ENCODE data around the gene XPO6. TPM values are rescaled to one million over a fixed set of nuclear protein-coding genes. Genes with fewer than 3 reads are reported as not detected.

Gene XPO6
- total RNA-seq, 1 experiment from 2014 or later = 162 TPM

DNA sequence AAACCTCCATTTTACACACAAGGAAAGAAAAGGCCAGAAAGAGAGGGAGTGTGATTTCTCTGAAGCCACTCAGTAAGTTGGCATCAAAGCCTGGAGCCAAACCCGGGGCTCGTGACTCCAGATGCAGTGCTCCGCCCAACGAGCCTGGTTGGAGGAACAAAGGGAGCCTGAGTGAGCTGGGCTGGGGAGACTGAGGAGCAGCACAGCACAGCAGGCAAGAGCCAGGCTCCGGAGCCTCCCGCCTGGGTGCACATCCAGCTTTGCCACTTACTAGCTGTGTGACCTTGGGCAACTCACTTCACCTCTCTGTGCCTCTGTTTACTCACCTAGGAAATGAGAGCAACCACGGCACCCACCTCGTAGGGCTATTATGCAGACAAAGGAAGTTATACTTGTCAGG is 153.8 kb downstream of the XPO6 start:
- Histone ChIP-seq H2AFZ (ENCODE audit: low read depth, low read length, poor library complexity, severe bottlenecking) (no peak overlapping the region), H3K9ac (ENCODE audit: low read length) (no peak overlapping the region), H3K4me2 (ENCODE audit: low read length) (no peak overlapping the region), H3K27ac (ENCODE audit: low read depth, low read length) (no peak overlapping the region), H3K9me3 (ENCODE audit: control insufficient read depth in 1 of 2, insufficient read depth in 1 of 2, low read depth in 1 of 2, low read length in 2 of 2) (no peaks in the 10 kb centered on the region), H3K9me2 (ENCODE audit: insufficient read depth) (no peaks in the 10 kb centered on the region), H3K36me3 (ENCODE audit: control insufficient read depth in 1 of 2, insufficient read depth in 2 of 2, low read length in 2 of 2) (no peaks in the 10 kb centered on the region), H3K4me3 (replicated peaks in 1 of 2; ENCODE audit: low read depth in 1 of 2, low read length in 2 of 2) (no peak overlapping the region), H3K4me1 (ENCODE audit: control insufficient read depth in 1 of 2, insufficient read depth in 2 of 2, low read length in 2 of 2) (no peaks in the 10 kb centered on the region), H4K20me1 (ENCODE audit: insufficient read depth) (no peaks in the 10 kb centered on the region), H3K79me2 (ENCODE audit: insufficient read depth, low read length) (no peaks in the 10 kb centered on the region), H3K27me3 (ENCODE audit: insufficient read depth, low read length) (peaks cover 12% of the 10 kb centered on the region; the same call in 1 of the 2 replicates)
- intact Hi-C loops (cut with micrococcal nuclease) = no loop called here
- BruUV-seq (replicated peaks) = no TSS peak
- DNase-seq (ENCODE audit: low read depth, low spot score) = no peak
- ChIA-PET CTCF (no interaction called here), POLR2A (no interaction called here), RAD21 (ENCODE audit: low non-redundant PET in 1 of 2, low total read pairs in 2 of 2, uncharacterized antibody in 2 of 2, unreplicated experiment in 2 of 2) (no interaction called here)
- TF ChIP-seq EGR1 (IDR thresholded peaks at IDR 0.05; ENCODE audit: low read depth) (no peak), CBX3 (IDR thresholded peaks at IDR 0.05; ENCODE audit: low read depth) (no peak), ZNF274 (IDR thresholded peaks at IDR 0.05; ENCODE audit: low read depth, low read length) (no peak), SP1 (IDR thresholded peaks at IDR 0.05; ENCODE audit: low read depth) (no peak), EZH2 (IDR thresholded peaks at IDR 0.05) (no peak), POLR2A (IDR thresholded peaks at IDR 0.05; ENCODE audit: borderline replicate concordance, extremely low read depth, insufficient read depth, insufficient read length) (no peak), YY1 (IDR thresholded peaks at IDR 0.05; ENCODE audit: extremely low read depth, insufficient replicate concordance, low read depth, low read length) (no peak), SIN3A (IDR thresholded peaks at IDR 0.05; ENCODE audit: low read depth) (no peak), ZFX (IDR thresholded peaks at IDR 0.05) (no peak), ZBTB33 (IDR thresholded peaks at IDR 0.05; ENCODE audit: extremely low read depth, insufficient replicate concordance, low read length) (no peak), ELF1 (IDR thresholded peaks at IDR 0.05; ENCODE audit: borderline replicate concordance, low read depth) (no peak), JUND (IDR thresholded peaks at IDR 0.05) (no peak), TCF7L2 (IDR thresholded peaks at IDR 0.05; ENCODE audit: borderline replicate concordance, extremely low read depth, insufficient read depth, insufficient read length) (no peak), REST (IDR thresholded peaks at IDR 0.05; ENCODE audit: low read depth) (no peak), CEBPB (IDR thresholded peaks at IDR 0.05; ENCODE audit: low read depth) (no peak)
- ATAC-seq = no peak

Measured in HCT116 (cell line).